ENCODE data around the gene DIRAS1.

Gene DIRAS1

DNA sequence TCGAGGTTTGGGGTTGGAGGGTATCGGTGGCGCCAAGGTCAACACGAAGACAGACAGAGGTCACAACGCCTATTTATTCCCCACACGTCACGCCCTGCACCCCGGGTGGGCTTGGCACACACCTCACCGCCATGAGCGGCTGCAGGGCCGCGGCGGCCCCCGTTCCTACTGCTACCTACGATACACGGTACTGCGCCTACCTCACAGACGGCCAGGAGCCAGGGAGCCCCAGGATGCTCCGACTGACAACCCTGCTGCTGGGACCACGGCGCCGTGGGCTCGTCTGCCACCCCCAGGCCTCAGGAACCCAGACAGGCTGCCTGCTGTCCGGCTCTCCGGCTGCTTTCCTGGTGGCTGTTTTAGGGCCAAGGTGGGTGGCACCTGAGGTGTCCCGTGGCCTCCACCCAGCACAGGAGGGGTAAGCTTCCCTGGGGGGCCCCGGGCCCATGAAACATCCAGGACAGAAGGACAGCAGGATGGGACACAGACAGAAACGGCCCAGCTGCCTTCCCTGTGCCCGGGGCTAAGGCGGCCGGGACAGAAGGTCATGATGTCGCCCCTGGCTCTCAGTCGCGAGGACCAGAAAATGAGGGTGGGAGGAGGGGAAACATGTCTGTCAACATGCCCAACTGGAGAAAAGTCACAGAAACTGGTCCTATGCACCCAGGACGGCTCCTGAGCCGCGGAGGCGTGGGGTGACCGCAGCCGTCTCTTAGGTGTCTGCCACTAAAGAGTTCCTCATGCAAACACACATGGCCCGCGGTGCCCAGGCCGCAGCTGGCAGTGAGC, 33.7 kb upstream of the DIRAS1 start:
- no peak for DNase-seq

DNA sequence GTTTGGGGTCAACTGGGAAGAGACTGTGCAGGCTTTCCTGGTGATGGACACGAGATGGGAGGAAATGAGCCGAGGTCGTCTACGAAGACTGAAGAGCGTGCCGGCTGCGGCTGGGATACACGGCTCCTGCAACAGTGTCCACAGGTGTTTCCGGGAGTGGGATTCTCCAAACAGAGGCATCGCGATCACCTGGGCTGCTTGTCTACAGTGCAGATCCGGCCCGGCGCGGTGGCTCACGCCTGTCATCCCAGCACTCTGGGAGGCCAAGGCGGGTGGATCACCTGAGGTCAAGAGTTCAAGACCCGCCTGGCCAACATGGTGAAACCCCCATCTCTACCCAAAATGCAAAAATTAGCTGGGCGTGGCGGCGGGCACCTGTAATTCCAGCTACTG, 30.3 kb upstream of the DIRAS1 start:
- DNase-seq, result no peak

DNA sequence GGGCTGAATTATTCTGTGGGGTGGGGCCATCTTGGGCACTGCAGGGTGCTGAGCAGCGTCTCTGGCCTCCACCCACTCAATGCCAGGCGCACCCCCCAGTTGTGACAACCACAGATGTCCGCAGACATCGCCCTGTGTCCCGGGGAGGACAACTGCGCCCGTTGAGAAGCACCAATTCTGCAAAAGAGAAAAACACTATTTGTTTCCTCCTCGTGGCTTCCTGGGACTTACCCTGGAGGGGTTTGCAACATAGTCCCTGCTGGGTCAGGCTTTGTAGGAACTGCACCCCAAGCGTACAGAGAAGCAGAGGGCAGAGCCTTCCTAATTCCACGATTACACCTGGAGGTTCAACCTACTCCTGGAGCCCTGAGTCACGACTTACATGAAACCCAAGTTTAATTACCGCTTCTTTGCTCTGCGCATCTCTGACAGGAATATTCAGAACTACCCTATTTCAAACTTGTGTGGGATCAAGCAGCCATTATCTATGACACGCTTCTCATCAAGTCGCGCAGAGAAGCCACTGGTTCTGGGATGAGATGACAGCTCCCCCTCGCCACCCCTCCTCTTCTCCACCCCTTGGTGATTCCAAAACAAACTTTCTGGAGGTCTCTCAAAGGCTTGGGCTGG, 29.8 kb upstream of the DIRAS1 start:
- no peak for DNase-seq

DNA sequence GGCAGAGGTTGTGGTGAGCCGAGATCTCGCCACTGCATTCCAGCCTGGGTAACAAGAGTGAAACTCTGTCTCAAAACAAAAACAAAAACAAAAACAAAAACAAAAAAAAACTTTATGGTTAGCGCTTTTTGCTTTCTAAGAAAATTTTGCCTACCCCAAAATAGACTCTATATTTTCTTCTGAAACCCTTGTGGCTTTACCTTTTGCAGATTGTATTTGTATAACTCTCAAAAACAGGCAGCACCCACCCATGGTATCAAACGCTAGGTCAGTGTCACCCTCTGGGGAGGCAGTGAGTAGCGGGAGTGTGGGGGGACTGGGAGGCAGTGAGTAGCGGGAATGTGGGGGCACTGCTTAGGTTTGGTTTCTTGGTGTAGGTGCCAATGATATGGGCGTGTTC, 26.2 kb upstream of the DIRAS1 start:
- no peak for DNase-seq

DNA sequence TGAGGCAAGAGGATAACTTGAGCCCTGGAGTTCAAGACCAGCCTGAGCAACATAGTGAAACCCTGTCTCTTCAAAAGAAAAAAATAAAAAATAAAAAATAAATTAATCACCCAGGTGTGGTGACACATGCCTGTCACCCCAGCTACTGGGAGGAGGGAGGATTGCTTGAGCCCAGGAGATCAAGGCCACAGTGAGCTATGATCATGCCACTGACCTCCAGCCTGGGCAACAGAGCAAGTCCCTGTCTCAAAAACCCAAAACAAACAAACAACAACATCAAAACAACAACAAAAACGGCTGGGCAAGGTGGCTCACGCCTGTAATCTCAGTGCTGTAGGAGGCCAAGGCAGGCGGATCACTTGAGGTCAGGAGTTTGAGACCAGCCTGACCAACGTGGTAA, 22.9 kb upstream of the DIRAS1 start:
- DNase-seq, result no peak

DNA sequence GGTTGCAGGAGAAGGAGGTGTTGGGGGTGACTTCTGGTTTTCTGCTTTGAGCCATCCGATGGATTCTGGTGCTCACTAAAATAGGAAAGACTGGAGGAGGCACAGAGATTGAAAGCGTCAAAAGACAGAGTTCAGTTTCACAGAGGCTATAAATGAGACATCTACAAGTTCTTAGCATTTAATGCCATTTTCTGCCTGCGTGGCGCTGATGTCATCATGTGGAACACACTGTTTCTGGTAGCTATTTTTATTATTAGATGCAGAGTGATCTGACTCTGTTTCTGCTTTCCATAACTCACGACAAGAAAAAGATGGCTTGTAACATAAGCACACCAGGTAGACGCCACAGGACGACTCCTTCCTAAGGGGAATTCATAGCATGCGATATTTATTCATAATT, 21.9 kb upstream of the DIRAS1 start:
- no peak for DNase-seq

DNA sequence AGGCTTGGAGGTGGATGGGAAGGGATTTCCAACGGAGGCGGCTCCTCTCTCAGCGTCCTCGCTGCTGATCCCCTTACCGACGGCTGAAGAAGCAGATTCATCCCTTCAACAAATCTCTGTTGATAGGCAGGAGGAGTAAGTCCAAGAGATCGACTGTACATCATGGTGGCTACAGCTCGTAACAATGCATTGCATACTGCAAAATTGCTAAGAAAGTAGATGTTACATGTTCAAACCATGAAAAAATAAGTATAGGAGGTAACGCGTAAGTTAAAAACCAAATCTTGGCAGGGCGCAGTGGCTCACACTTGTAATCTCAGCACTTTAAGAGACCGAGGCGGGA, 19.1 kb upstream of the DIRAS1 start:
- no peak for DNase-seq

DNA sequence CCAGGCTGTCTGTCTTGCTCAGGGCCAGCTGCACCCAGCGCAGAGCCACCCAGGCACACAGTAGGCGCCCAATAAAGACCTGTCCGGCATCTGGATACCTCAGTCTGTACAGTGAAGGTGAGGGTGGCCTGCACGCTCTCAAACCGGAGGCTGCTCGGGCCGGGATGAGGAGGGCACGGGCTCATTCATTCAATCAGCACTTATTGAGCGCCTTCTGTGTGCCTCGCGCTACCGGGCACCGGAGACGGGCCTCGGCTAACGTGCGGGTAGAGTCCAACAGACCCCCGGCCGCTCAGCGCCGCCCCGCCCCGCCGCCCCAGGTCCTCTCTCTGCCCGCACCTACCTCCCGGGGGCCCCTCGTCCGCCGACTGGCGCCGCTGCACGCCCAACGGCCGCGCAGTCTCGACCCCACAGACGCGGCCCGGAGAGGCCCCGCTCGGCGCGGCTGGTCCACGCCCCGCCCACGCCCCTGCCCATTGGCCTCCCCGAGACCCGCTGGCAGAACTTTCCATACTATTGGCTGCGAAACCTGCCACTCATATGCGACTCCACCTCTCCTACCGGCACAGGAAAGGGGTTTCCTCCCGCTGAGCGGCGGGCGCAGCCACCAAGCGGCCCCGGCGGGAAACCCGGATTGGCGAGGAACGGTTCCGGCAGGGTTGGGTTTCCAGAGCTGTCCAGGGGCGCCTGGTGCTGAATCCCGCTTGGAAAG, 18.6 kb upstream of the DIRAS1 start, which contains the start of gene SLC39A3:
TSS of gene SLC39A3 (minus strand) at position 416 of the 712 bp plus-strand sequence. CDS start 2,760 bp downstream, outside the sequence.
- peak; percentile 99 for DNase-seq

DNA sequence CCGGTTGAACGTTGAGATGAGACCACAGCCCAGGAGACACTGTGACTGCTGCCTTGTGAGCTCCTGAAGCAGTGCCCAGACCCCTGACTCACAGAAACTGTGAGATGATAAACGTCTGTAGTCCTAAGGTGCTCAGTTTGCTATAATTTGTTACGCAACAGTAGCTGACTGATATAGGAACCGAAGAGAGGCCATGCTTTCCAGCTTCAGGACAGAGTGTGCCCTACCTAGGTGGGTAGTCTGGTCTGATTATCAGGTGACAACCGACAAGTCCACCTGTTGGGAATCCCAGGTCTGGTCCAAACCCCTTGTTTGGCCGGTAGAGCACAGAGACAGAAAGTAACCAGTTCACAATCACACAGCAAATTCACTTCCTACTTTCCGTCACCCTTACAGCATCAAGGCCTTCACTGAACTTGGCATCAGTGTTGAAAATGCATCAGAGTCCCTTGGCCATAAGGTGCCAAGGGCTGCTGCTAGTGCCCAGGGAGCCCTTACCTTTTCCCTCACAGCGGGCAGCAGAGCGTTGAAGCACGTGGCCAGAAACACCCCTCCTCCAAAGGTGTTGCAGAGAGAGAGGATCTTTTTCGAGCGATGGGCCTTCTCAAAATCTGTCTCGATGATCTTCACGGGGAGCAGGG, 15.5 kb upstream of the DIRAS1 start:
- DNase-seq, result no peak

DNA sequence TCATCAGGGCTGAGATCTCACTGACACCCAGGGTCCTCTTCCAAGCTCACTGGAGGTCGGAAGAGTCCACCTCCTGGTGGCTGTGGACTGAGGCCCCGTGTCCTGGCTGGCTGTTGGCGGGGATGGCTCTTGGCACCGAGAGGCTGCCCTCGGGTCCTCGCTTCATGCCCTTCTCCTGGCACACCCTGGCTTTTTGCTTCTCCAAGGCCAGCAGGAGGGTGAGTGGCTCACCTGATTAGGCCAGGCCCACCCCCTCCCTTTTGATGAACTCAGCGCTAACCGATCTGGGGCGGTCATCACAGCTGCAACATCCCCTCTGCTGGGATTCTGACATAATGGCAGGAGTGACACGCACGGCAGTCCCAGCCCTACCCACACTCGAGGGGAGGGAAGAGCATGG, 14.2 kb upstream of the DIRAS1 start:
- no peak for DNase-seq

DNA sequence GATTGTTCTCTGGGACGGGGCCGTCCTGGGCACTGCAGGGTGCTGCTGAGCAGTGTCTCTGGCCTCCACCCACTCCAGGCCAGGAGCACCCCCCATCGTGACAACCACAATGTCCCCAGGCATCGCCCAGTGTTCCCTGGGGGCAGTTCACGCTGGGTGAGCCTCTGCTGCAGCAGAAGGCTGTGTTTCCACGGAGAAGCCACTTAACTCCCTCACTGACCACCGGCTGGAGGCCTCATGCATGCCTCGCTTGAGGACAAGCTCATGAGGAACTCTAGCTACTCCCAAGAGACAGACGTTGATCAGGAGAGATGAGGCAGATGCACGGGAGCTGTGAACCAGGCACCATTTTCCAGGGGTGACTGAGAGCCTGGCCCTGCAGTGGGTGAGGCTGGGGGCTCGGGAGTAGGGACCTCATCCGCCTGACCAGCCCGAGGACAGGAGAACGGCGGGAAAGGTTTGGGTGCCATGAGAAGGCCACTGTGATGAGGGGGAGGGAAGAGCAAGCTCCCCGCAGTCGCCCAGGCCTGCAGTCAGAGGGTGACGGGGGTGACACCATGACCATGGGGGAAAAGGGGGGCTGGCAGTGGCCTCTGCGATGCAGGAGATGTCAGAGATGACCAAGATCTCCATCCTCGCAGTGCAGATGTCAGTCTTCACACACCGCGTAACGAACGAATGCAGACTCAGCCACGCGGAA, 13.6 kb upstream of the DIRAS1 start:
- DNase-seq, result no peak

DNA sequence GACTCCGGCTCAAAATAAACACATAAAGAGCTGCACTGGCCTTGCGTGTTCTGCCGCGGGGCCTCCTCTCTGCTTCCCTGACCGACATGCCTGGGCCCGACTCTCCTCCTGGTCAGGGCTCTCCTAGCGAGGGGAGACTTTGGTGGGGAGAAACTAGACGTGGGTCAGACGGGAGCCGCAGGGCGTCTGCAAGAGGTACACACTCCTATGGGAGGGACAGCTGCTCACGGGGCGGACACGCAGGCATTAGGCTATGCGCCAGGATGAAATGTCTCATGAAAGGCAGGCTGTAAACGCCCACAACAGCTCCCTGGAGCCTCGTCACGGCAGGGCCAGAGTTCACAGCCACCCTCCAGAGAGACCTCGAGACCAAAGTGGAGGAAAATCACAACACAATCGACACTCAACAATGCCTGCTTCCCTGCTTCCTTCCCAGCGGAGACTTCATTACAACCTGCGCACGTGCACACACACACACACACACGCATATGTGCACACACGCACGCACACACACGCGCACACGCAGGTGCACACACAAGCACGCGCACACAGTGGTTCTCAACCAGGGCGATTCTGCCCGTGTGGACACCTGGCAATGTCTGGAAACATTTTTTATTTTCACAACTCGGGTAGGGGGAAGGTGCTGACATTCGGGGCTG, 12.9 kb upstream of the DIRAS1 start:
- no peak for DNase-seq

DNA sequence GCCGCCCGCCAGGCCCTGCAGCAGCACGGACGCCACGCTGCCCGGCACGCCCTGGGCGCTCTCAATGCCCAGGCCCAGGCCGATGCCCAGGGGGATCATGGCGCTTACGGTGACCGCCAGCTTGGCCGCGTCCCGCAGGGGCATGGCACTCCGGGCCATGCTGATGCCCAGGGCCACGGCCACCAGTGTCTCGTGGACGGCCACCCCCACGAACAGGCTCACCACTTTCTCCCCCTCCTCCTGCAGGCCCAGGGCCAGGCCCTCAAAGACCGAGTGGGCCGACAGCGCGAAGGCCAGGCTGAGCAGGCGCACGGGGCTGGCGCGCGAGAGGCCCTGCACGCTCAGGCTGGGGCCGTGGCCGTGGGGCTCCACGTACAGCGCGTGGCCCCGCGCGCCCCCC, 11.7 kb upstream of the DIRAS1 start:
- no peak for DNase-seq

DNA sequence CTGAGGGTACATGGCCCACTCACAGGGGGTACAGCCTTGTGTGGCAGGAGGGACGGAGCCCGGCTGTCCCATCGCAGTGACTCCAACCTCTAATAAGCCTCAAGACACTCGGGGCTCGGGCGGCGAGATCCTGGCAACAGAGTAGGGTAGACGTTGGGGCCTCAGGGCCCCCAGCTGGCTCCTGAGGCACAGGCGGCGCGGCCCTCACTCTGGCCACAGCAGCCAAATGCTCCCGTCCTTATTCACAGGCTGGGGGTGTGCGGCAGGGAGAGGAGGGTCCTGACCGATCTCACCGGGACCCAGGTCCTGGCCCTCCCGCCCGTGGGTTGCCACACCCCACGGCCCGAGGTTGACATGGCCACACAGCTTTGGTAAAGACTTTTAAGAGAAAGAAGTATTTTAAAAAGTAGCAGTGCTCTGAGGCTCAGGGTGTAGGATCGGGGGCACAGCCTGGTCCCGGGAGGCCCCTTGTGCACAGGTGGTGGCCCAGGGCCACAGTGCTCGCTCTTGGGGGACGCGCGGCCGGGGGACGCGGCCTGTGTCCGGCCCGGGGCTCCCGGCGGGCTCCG, 11.1 kb upstream of the DIRAS1 start:
- DNase-seq, result no peak

DNA sequence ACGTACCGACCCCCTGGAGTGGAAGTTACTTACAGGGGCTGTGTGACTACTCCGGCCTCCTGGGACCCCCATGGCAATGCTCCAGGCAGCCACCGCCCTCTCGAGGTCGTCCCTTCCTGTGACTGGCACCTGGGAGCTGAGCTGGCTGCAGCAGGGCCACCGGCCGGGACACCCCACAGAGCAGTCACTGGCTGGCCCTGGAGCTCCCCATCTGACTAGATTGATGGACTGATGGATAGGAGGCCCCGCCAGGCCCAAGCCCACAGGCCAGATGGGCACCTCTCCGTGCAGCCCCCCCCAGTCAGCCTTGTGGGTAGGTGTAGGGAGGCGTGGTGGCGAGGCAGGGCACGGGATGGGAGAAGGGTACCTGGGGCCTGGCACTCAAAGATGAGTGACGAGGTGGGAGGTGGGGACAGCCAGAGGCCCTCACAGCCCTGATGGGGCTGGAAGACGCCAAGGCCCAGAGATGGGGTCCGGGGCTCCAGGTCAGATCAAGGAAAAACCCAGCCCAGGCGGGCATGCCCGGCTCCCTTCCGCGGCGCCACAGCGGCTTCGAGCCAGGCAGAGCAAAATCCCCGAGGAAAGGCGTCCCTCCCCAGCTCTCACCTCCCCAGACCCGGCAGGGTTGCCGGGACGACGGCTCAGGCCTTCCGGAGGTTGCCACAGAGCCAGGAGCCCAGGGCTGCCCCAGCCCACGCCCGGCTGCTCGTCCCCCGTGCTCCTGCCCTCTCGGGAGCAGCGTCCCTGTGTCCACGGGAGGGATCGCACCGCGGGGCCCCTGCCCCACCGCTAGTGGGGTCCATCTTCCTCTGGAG, 10.2 kb upstream of the DIRAS1 start:
- DNase-seq, result no peak

DNA sequence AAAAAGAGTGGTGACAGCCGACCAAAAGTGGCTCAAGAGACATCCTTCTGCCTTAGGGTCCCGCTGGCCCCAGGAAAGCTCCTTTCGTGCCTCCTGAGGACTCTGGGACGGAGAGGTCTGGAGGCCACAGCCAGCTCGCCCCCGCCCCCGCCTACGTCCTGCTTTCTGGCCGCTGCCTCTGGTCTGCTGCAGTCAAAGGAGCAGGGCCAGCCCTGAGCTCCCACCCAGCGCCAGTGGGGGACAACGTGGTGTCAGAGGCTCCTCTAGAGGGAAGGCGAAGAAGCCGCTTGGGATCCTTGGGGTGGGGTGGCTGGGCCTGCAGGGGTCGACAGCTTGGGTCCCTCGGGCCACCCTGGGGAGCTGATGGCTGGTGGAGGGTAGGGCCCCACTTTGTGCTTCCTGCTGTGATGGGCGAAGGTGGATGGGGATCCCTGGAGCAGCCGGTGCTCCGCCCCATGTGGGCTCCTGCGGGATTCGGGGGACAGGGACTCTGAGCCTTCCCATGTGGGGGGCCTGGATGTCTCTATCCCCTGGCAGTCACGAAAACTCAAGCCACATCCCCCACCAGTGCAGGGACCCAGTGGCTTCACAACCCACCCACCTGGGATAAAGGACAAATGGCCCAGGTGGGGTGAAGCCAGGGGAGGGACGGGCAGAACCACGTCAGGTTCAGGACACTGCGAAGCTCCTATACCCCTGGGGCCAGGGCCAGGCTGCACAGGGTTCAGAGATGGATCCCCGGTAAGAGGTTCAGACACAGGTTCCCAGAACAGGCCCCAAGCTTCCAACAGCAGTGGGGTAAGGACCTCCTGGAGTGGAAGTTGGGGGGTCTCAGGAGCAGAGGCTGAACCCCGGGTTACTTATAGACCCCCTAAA, 9.0 kb upstream of the DIRAS1 start:
- no peak for DNase-seq

DNA sequence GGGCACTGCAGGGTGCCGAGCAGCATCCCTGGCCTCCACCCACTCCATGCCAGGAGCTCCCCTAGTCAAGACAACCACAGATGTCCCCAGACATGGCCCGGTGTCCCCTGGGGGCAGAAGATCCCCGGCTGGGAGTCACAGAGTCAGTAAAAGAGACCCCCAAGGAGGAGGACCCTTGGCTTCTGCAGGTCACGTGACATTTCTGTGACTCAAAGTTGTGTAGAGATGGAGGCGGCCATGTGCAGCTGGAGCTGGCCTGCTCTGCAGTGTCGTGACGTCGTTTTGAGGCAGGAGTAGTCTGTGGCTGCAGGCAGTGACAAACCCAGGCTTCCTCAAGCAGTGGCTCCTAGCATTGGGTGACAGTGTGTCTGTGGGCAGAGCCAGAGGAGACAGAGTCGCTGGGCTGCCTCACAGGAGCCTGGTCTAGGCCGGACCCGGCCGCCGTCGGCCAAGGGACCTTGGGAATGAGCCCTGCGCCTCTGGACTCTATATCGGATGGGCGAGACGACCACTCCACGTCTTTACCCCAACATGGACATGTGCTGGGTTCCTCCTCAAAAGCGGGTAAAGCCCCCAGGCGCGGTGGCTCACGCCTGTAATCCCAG, 7.7 kb upstream of the DIRAS1 start:
- DNase-seq, result no peak

DNA sequence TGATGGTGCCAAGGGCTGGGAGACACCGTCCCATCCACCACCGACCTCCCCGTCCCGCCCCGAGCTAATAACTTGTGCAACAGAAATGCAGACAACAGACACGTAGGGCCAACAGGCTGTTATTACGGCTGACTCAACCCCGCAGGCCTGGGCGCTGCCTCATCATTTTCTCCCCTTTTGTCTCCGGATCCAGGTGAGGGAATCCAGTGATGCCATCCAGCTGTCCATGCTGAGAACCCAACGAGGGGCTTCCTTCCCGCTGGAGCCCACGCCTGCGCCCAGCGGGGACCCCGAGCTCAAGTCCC, 6.4 kb upstream of the DIRAS1 start:
- DNase-seq, result no peak

DNA sequence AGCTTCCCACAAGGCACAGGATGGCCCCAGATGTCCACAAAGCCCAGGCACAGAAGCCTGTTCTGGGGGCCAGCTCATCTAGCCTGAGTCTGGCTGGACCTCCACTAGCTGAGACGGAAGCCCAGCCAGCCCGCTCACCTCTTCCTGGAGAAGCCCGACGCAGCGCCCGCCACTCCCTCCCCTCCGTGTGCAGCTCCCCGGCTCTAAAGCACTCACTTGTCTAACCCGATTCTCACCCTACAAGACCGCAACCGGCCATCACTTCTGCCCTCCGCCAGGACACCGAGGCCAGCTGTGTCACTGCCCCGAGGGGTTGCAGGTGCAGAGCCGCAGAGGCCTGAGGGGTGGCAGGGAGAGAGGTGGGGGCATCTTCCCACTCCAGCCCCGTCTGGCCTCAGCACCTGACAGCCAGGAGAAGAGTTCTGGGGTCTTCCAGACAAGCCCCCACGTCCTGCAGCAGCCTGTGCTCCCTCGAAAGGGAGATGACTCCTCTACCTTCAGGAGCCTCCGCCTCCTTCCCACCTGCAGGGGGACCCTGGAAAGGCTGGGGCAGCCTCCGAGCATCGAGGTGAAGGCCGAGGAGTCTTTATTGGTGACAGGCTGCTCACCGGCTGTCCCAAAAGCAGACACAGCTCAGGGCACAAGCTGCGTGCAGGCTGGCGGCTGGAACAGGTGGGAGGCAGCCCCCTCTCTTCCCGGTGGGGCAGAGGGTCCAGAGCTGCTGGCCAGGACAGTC, 5.9 kb upstream of the DIRAS1 start:
- no peak for DNase-seq
